ENCODE measurements around the gene MTMR12.

Gene MTMR12

DNA sequence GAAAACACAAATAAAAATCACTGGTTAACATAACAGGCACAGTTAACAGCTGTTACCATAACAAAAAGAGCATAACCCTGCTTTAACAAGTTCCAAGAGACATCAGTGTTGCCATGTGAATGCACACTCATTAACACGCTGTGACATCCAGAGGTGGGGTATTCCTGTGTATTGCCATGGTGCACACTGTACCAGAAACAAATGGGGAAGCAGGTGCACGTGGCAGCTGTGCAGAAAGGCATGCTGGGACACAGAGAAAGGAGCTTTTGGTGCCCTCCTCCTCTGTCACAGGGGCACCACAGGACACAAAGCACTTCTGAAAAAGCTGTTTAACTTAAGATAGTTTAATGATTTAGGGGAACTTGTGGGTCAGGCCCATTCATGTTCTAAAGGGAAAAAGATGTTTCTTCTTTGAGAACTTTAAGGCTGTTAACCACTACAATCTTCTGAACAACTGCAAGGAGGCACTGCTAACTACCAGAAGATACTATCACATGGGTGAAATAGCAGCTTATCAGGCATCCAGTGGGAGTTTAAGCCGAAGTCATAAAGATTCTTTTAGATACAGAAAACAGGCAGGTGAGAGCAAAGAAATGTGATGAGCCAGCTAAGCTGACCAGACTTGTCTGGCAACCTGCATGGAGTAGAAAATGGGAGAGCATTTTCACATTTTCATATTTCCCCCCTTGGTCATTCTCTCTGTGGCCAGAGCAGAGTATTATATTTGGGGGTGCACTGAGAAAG is 82.2 kb downstream of the MTMR12 start:
- TF ChIP-seq, protein P1, sequence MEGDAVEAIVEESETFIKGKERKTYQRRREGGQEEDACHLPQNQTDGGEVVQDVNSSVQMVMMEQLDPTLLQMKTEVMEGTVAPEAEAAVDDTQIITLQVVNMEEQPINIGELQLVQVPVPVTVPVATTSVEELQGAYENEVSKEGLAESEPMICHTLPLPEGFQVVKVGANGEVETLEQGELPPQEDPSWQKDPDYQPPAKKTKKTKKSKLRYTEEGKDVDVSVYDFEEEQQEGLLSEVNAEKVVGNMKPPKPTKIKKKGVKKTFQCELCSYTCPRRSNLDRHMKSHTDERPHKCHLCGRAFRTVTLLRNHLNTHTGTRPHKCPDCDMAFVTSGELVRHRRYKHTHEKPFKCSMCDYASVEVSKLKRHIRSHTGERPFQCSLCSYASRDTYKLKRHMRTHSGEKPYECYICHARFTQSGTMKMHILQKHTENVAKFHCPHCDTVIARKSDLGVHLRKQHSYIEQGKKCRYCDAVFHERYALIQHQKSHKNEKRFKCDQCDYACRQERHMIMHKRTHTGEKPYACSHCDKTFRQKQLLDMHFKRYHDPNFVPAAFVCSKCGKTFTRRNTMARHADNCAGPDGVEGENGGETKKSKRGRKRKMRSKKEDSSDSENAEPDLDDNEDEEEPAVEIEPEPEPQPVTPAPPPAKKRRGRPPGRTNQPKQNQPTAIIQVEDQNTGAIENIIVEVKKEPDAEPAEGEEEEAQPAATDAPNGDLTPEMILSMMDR (IDR thresholded peaks at IDR 0.05; ENCODE audit: poor library complexity, severe bottlenecking): no peak
- H3K36me3 ChIP-seq (ENCODE audit: low read depth): peaks cover 25% of the 10 kb centered on the region
- H3K27ac ChIP-seq (ENCODE audit: poor library complexity, severe bottlenecking): no peak overlapping the region
- no peaks in the 10 kb centered on the region for H3K27me3 ChIP-seq (ENCODE audit: insufficient read depth, poor library complexity, severe bottlenecking)
- no peak overlapping the region for H3K4me3 ChIP-seq (ENCODE audit: severe bottlenecking)
- no peaks in the 10 kb centered on the region for H3K9me3 ChIP-seq (ENCODE audit: severe bottlenecking)
- ATAC-seq (ENCODE audit: low read depth): no peak
- H3K4me1 ChIP-seq (ENCODE audit: insufficient read depth, poor library complexity, severe bottlenecking): no peaks in the 10 kb centered on the region
- no peak for DNase-seq (ENCODE audit: low spot score)

DNA sequence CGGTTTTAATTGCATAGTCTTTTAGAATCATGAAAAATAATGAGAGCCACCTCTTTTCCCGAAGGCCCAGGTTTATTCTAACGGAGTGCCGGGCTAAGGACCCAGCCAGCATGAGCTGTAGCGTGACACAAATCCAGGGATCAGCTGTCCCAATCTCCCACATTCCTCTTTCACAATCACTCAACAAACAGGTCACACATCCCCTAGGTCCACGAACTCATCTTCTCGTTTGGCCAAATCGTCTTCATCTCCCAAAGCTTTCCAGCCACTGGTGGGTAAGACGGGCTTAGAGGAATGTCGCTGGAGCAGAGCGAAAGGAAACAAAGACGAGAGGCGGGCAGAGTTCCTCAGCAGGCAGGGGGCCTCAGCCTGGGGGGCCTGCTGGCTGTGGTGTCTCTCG is 83.2 kb downstream of the MTMR12 start:
- H3K36me3 ChIP-seq (ENCODE audit: low read depth): peaks cover 16% of the 10 kb centered on the region
- H3K27me3 ChIP-seq (ENCODE audit: insufficient read depth, poor library complexity, severe bottlenecking): no peaks in the 10 kb centered on the region
- H3K4me3 ChIP-seq (ENCODE audit: severe bottlenecking): no peak overlapping the region
- DNase-seq (ENCODE audit: low spot score): no peak
- H3K27ac ChIP-seq (ENCODE audit: poor library complexity, severe bottlenecking): no peak overlapping the region
- no peaks in the 10 kb centered on the region for H3K4me1 ChIP-seq (ENCODE audit: insufficient read depth, poor library complexity, severe bottlenecking)
- no peaks in the 10 kb centered on the region for H3K9me3 ChIP-seq (ENCODE audit: severe bottlenecking)
- ATAC-seq (ENCODE audit: low read depth): no peak
- TF ChIP-seq, protein P1 (IDR thresholded peaks at IDR 0.05; ENCODE audit: poor library complexity, severe bottlenecking): no peak

DNA sequence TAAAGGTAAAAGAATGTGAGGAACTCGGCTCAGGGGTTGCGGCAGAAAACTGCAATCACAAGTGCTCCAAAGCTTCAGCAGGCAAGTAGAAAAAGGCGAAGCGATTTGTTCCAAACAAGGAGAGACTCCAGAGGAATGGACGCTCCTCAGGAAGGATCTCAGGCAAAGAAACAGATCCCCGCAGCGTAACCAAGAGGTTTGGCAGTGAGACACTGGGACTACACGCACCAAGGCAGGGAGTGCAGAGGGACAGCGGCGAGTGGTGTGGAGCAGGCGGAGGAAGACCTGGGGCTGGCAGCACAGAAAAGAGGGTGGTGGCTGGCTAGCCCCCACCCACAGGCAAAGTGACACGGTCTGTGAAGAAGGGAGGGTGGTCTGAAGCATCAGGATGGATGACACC is 83.9 kb downstream of the MTMR12 start:
- no peak overlapping the region for H3K4me3 ChIP-seq (ENCODE audit: severe bottlenecking)
- peaks cover 11% of the 10 kb centered on the region for H3K36me3 ChIP-seq (ENCODE audit: low read depth)
- H3K9me3 ChIP-seq (ENCODE audit: severe bottlenecking): no peaks in the 10 kb centered on the region
- no peak overlapping the region for H3K27ac ChIP-seq (ENCODE audit: poor library complexity, severe bottlenecking)
- ATAC-seq (ENCODE audit: low read depth) (no peak), DNase-seq (ENCODE audit: low spot score) (no peak)
- no peaks in the 10 kb centered on the region for H3K27me3 ChIP-seq (ENCODE audit: insufficient read depth, poor library complexity, severe bottlenecking)
- H3K4me1 ChIP-seq (ENCODE audit: insufficient read depth, poor library complexity, severe bottlenecking): peaks cover 3% of the 10 kb centered on the region
- TF ChIP-seq, protein P1 (IDR thresholded peaks at IDR 0.05; ENCODE audit: poor library complexity, severe bottlenecking): no peak

DNA sequence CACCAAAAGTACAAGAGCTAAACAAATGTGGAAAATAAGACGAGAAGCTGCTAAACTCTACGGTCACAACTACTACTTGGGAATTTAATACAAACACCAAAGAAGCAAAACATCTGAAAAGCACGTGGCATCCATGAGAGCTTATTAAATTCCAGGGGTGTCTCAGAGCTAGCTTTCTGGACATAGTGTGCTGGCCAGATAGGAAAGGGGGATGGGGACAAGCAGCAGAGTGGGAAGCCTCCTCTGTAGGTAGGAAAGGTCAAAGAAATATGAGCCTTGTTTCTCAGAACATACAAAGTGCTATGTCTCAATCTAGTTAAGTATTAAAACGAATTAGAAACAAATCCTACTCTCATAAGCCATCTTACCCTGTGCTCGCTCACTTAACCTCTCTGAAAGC is 87.3 kb downstream of the MTMR12 start:
- TF ChIP-seq, protein P1 (IDR thresholded peaks at IDR 0.05; ENCODE audit: poor library complexity, severe bottlenecking): no peak
- Histone ChIP-seq H3K4me3 (ENCODE audit: severe bottlenecking) (no peak overlapping the region), H3K27ac (ENCODE audit: poor library complexity, severe bottlenecking) (no peak overlapping the region), H3K4me1 (ENCODE audit: insufficient read depth, poor library complexity, severe bottlenecking) (peaks cover 3% of the 10 kb centered on the region), H3K36me3 (ENCODE audit: low read depth) (peaks cover 6% of the 10 kb centered on the region; the same call in 1 of the 2 replicates), H3K9me3 (ENCODE audit: severe bottlenecking) (no peaks in the 10 kb centered on the region), H3K27me3 (ENCODE audit: insufficient read depth, poor library complexity, severe bottlenecking) (no peaks in the 10 kb centered on the region)
- DNase-seq (ENCODE audit: low spot score) (no peak), ATAC-seq (ENCODE audit: low read depth) (no peak)

DNA sequence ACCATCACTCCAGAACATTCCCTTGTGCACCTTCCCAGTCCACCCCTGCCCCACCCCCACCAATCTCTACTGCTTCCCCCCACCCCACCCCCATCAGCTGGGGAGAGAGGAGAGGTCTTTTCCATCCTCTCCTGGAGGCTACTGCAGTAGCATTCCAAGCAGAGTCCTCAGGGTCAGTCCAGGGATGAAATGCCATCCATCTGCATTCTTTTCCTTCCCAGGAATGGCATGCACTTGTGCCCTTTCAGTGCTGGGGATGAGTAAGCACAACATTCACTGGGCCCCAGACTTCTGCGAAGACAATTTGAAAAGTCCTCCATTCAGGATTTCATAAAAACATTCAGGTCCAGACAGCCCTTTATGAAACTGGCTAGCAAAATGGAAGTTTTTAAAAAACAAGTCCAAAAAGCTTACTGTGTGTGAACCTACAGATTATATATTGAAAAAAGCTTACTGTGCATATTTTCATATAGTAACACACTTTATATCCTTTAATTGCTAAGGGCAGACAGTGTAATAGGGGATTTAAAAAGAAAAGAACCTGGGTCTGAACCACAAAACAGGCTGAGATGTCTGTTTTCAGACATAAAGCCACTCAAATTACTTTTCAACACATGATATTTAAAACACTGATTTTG is 88.6 kb downstream of the MTMR12 start:
- Histone ChIP-seq H3K36me3 (ENCODE audit: low read depth) (0 out of 2 replicates have a peak, but pooled peaks cover 3% of the 10 kb centered on the region), H3K4me3 (ENCODE audit: severe bottlenecking) (no peak overlapping the region), H3K4me1 (ENCODE audit: insufficient read depth, poor library complexity, severe bottlenecking) (peaks cover 3% of the 10 kb centered on the region), H3K9me3 (ENCODE audit: severe bottlenecking) (no peaks in the 10 kb centered on the region), H3K27me3 (ENCODE audit: insufficient read depth, poor library complexity, severe bottlenecking) (no peaks in the 10 kb centered on the region), H3K27ac (ENCODE audit: poor library complexity, severe bottlenecking) (peak overlapping the region; percentile 17)
- no peak for DNase-seq (ENCODE audit: low spot score)
- peak; percentile 94 for ATAC-seq (ENCODE audit: low read depth)
- TF ChIP-seq, protein P1 (IDR thresholded peaks at IDR 0.05; ENCODE audit: poor library complexity, severe bottlenecking): no peak

All from RWPE2 (cell line).